Measurements from ENCODE around the gene RASSF4.

DNA sequence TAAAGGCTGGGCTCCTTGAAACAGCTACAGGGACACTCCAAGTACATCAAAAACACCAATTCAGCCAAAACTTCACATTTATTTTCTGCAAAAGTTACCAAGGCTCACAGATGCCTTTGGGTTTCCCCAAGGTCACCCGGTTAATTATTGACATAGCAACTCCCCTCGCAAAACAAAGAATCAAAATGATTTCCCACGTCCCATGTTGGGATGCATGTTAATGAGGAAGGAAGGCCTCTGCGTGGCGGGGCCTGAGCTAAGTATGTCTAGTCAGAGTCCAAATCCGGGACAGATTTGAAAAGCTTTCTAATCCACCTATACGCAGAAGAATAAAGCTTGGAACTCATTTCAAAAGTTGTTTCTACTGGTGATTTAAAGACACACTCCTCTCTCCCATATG lies 49.0 kb upstream of the RASSF4 start:
- no peak for TF ChIP-seq POLR2AphosphoS5 (IDR thresholded peaks at IDR 0.05; ENCODE audit: control insufficient read depth, insufficient read depth, low read depth, low read length)
- no peak for TF ChIP-seq HDAC8 (tag; IDR thresholded peaks at IDR 0.05)
- no peak for TF ChIP-seq PCBP2 (IDR thresholded peaks at IDR 0.05; ENCODE audit: low read depth, low read length, poor library complexity, severe bottlenecking)
- TF ChIP-seq, protein P1, sequence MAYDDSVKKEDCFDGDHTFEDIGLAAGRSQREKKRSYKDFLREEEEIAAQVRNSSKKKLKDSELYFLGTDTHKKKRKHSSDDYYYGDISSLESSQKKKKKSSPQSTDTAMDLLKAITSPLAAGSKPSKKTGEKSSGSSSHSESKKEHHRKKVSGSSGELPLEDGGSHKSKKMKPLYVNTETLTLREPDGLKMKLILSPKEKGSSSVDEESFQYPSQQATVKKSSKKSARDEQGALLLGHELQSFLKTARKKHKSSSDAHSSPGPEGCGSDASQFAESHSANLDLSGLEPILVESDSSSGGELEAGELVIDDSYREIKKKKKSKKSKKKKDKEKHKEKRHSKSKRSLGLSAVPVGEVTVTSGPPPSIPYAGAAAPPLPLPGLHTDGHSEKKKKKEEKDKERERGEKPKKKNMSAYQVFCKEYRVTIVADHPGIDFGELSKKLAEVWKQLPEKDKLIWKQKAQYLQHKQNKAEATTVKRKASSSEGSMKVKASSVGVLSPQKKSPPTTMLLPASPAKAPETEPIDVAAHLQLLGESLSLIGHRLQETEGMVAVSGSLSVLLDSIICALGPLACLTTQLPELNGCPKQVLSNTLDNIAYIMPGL (CRISPR knock-in tag; IDR thresholded peaks at IDR 0.05) = no peak
- no peak for TF ChIP-seq CHCHD3 (CRISPR knock-in tag; IDR thresholded peaks at IDR 0.05)
- TF ChIP-seq, protein P2, sequence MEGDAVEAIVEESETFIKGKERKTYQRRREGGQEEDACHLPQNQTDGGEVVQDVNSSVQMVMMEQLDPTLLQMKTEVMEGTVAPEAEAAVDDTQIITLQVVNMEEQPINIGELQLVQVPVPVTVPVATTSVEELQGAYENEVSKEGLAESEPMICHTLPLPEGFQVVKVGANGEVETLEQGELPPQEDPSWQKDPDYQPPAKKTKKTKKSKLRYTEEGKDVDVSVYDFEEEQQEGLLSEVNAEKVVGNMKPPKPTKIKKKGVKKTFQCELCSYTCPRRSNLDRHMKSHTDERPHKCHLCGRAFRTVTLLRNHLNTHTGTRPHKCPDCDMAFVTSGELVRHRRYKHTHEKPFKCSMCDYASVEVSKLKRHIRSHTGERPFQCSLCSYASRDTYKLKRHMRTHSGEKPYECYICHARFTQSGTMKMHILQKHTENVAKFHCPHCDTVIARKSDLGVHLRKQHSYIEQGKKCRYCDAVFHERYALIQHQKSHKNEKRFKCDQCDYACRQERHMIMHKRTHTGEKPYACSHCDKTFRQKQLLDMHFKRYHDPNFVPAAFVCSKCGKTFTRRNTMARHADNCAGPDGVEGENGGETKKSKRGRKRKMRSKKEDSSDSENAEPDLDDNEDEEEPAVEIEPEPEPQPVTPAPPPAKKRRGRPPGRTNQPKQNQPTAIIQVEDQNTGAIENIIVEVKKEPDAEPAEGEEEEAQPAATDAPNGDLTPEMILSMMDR (IDR thresholded peaks at IDR 0.05 in 2 of 3, conservative IDR thresholded peaks at IDR 0.05 in 1 of 3; ENCODE audit: insufficient read depth in 2 of 3, low read depth in 1 of 3, low read length in 3 of 3) = no peak
